ENCODE data around the gene KCNH6.

The KCNH6 gene

DNA sequence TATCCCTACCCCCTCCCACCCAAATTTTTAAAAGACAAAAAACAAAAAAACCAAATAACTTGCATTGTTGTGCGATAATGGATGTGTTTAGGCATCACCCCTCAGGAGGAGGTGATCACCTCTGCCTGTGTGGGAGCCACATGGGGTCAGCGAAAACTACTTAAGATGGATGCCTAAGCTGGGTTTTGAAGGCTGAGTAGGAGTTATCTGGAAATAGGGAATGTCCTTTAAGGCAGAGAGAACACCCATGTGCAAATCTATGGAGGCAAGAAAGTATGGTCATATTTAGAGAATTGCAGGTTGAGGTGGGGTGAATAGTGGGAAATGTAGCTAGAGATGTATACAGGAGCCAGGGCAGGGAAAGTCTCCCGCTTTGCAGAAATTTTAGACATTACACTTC, 72.0 kb downstream of the KCNH6 start:
- ATAC-seq = no peak
- TF ChIP-seq BACH2 (CRISPR knock-in tag; IDR thresholded peaks at IDR 0.05; ENCODE audit: borderline replicate concordance) (no peak), ZFP3 (CRISPR knock-in tag; IDR thresholded peaks at IDR 0.05) (peak; percentile 93), ZNF565 (CRISPR knock-in tag; conservative IDR thresholded peaks at IDR 0.05; ENCODE audit: low read depth) (no peak), ISL1 (CRISPR knock-in tag; IDR thresholded peaks at IDR 0.05) (no peak), ZC3H10 (CRISPR knock-in tag; IDR thresholded peaks at IDR 0.05) (no peak), ZNF70 (CRISPR knock-in tag; IDR thresholded peaks at IDR 0.05) (no peak), ZNF8 (CRISPR knock-in tag; IDR thresholded peaks at IDR 0.05) (no peak), TOX (CRISPR knock-in tag; IDR thresholded peaks at IDR 0.05; ENCODE audit: borderline replicate concordance) (no peak)

Data from SK-N-SH treated with all-trans-retinoic acid at 6 μM for 48 hours (cell line).